NCI-H69 (cell line): Measurements from ENCODE around the gene NHLRC2.
"Not testable (repeated sequence)": the region's sequence is repeated elsewhere in the genome, so short reads cannot be mapped to it uniquely, and the experiment has no call there.

Source experiments
- DNase-seq: peaks from one replicate; lab custom pipeline; 2025; lab: John Stamatoyannopoulos, UW

Gene NHLRC2

GRCh38 chr10:113941140-113941539 is 86.7 kb downstream of the NHLRC2 start:
- no peak for DNase-seq

- not testable (repeated sequence) for DNase-seq
Observed at GRCh38 chr10:113943196-113943595, 88.7 kb downstream of the NHLRC2 start.

GRCh38 chr10:113945075-113945686 is 90.7 kb downstream of the NHLRC2 start:
- no peak for DNase-seq

DNA sequence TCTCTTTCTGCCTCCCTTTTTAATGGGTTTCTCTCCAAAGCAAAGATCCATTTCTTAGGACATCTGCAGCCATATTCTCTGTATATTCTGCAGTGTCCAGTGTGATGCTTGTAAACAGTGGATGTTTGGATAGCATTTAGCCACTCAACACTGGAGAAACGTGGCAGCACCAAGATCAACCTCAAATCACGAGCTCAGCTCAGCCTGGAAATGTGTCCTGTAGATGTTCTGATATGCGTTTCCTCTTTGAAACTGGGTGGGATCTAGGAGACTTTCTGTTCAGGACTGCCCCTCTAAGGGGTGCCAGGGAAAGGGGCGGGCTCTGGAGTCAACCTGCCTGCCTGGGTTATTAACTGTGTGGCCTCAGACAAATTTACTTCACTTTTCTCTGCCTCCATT is 91.2 kb downstream of the NHLRC2 start:
- no peak for DNase-seq

DNA sequence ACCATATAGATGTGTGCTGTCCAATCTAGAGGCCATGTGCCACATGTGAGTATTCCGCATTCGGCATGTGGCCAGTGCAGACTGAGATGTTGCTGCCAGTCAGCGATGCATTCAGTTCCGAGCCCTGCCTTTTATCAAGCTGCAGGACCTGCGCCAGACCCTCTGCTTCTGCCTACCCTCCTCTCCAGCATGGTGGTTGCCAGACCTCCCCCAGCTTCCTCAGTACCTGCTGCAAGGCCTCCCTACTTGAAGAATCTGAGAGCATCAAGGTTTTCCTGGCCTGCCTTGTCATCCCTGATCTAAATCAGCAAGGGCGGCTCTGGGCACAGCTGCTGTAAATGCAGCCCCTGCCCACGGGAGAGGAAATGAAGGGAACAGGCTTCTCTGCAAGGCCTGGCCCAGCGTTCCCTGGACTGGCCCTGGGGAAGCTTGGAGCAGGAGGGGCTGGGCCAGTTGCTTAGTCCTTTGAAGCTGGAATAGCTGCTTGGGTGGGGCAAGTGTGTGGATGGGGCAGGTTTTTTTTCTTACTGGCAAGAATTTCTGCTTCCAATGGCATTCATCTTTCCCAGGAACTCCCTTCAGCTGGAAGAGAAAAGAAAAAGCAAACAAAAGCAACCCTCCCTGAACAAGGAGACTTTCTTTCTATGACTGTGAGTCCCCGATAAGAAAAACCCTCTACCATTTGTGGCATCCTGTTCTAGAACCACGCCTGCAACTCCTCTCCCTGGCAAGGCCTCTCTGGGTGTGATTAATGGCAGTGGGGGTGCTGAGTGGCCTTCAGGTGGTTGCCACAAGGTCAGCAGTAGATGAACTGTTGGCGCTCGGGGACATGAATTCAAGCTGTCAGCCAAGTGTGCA is 93.0 kb downstream of the NHLRC2 start:
- DNase-seq: peak; percentile 75

- no peak for DNase-seq
Observed at GRCh38 chr10:113948048-113948447, 93.6 kb downstream of the NHLRC2 start.

DNA sequence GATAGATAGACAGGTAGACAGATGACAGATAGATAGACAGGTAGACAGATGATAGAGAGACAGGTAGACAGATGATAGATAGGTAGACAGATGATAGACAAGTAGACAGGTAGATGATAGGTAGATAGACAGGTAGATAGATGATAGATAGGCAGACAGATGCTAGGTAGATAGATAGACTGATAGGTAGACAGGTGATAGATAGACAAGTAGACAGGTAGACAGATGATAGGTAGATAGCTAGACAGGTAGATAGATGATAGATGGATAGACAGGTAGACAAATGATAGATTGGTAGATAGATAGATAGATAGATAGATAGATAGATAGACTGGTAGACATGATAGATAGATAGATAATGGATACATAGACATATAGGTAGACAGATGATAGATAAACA is 95.8 kb downstream of the NHLRC2 start:
- DNase-seq: no peak

GRCh38 chr10:113953505-113954272 is 99.2 kb downstream of the NHLRC2 start:
- peak; percentile 13 for DNase-seq

- peak; percentile 74 for DNase-seq
Observed at GRCh38 chr10:113954409-113954808, 99.9 kb downstream of the NHLRC2 start.

DNA sequence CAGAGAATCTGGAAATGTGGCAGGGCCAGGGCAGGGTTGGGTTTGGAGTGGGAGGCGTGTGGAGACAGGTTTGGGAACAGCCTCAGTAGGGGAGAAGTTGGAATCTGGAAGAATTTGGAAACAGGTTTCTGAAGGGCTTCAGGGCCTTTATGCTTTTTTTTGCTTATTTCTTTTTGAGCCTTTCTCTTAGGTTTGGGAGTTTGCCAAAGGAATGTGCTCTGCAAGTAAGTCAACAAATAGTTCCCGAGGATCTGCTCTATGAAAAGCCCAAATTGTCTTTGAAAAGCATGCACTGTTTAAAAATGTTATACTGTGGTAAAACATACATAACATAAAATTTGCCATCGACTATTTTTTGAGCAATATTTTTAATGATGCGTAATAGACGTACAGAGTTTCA is 102.6 kb downstream of the NHLRC2 start:
- no peak for DNase-seq

DNA sequence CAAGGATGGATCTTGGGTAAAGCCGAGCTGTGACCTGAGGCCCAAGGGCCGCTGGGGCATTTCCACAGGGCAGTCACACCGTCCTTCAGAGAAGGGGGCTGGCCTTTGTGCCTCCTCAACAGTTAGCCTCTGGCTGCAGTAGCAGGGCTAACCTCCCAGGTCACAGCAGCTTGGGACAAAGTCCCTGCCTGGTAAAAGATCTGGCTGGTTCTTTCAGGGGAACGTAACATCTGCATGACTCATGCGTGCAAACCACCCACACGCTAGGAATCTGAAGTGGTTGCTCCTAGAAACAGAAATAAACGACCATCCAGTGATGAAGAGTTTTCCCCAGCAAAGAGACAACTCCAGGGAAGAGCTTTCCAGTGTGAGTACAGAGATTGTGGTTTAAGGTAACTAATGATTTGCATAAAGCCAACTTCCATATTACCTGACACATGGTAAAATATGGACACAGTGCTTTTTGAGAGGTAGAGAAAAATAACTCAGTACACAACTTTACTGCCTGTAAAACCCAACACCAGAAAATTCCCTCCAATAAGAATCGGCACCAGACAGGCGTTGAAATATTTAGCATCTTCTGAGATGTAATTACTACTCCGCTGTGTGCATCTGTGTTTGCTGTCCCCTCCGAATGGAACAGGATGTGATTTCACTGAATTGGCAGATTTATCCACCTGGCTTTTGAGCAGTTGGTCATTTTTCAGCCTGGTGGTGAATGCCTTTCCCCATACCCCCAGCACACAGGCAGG is 104.3 kb downstream of the NHLRC2 start:
- DNase-seq: peak; percentile 85

- peak; percentile 90 for DNase-seq
Observed at GRCh38 chr10:113959383-113959760, 104.9 kb downstream of the NHLRC2 start.

- DNase-seq: peak; percentile 90
Observed at GRCh38 chr10:113960617-113961181, 106.2 kb downstream of the NHLRC2 start.

- DNase-seq: peak; percentile 92
Observed at GRCh38 chr10:113961182-113962031, 106.9 kb downstream of the NHLRC2 start.

GRCh38 chr10:113965077-113965476 is 110.6 kb downstream of the NHLRC2 start:
- DNase-seq: no peak

DNA sequence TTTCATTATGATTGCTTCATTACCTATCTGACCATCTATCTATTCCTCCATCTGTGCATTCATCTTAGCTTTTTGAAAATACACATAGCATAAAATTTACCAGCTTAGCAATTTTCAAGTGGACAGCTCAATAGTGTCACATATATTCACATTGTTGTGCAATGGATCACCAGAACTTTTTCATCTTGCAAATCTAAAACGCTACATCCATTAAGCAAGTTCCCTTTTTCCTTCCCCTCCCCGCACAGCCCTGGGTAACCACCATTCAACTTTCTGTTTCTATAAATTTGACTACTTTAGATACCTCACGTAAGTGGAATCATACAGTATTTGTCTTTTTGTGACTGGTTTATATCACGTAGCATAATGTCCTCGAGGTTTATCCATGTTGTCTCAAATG is 111.2 kb downstream of the NHLRC2 start:
- DNase-seq: no peak
